Measurements from ENCODE around the gene C19orf85. TPM values are rescaled to one million over a fixed set of nuclear protein-coding genes. Genes with fewer than 3 reads are reported as not detected.

Gene C19orf85
- total and polyA plus RNA-seq, 2 experiments from 2014 or later = 1.7 to 3.4 TPM

DNA sequence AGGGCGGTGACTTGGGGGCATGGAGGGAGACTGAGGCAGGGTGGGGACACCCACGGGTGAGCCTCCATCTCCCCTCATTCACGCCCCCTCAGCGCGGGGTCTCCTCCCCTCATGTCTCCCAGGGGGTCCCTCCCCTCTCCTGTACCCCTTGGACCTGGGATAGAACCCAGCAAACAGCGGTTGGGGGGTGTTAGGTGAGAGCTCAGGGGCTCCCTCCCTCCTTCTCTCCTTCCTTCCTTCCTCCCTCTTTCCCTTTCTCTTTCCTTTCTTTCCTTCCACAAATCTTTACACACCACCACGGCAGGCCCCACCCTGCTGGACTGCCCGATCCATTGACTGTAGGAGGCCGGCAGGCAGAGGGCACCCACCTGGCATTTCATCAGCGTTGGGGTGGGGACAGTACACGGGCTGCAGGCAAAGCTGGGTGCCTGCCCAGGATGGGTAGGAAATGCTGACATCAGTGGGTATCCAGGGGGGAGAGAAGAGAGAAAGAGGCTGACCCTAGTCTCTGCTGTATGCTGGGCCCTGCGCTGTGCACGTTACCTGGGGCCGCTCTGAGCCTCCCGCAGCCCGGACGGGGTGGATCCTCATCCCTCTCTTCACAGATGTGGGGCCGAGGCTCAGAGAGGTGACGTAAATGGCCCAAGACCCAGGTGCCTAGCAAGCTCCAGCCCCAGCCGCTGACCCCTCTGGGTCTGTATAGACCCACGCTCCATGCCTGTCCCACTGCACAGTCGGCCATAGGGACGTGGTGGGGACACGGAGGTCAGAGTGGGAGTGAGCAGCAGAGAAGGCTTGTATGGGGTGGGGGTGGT is 27.2 kb upstream of the C19orf85 start (continued):
- TF ChIP-seq, protein P1, sequence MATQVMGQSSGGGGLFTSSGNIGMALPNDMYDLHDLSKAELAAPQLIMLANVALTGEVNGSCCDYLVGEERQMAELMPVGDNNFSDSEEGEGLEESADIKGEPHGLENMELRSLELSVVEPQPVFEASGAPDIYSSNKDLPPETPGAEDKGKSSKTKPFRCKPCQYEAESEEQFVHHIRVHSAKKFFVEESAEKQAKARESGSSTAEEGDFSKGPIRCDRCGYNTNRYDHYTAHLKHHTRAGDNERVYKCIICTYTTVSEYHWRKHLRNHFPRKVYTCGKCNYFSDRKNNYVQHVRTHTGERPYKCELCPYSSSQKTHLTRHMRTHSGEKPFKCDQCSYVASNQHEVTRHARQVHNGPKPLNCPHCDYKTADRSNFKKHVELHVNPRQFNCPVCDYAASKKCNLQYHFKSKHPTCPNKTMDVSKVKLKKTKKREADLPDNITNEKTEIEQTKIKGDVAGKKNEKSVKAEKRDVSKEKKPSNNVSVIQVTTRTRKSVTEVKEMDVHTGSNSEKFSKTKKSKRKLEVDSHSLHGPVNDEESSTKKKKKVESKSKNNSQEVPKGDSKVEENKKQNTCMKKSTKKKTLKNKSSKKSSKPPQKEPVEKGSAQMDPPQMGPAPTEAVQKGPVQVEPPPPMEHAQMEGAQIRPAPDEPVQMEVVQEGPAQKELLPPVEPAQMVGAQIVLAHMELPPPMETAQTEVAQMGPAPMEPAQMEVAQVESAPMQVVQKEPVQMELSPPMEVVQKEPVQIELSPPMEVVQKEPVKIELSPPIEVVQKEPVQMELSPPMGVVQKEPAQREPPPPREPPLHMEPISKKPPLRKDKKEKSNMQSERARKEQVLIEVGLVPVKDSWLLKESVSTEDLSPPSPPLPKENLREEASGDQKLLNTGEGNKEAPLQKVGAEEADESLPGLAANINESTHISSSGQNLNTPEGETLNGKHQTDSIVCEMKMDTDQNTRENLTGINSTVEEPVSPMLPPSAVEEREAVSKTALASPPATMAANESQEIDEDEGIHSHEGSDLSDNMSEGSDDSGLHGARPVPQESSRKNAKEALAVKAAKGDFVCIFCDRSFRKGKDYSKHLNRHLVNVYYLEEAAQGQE (IDR thresholded peaks at IDR 0.05; ENCODE audit: unreplicated experiment) = no peak
- TF ChIP-seq, protein P2, sequence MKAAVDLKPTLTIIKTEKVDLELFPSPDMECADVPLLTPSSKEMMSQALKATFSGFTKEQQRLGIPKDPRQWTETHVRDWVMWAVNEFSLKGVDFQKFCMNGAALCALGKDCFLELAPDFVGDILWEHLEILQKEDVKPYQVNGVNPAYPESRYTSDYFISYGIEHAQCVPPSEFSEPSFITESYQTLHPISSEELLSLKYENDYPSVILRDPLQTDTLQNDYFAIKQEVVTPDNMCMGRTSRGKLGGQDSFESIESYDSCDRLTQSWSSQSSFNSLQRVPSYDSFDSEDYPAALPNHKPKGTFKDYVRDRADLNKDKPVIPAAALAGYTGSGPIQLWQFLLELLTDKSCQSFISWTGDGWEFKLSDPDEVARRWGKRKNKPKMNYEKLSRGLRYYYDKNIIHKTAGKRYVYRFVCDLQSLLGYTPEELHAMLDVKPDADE (IDR thresholded peaks at IDR 0.05) = no peak
- TF ChIP-seq EZH2 (IDR thresholded peaks at IDR 0.05; ENCODE audit: low read depth, unreplicated experiment) (no peak), NANOG (IDR thresholded peaks at IDR 0.05; ENCODE audit: borderline replicate concordance) (no peak), EZH2phosphoT487 (IDR thresholded peaks at IDR 0.05; ENCODE audit: unreplicated experiment) (no peak)

DNA sequence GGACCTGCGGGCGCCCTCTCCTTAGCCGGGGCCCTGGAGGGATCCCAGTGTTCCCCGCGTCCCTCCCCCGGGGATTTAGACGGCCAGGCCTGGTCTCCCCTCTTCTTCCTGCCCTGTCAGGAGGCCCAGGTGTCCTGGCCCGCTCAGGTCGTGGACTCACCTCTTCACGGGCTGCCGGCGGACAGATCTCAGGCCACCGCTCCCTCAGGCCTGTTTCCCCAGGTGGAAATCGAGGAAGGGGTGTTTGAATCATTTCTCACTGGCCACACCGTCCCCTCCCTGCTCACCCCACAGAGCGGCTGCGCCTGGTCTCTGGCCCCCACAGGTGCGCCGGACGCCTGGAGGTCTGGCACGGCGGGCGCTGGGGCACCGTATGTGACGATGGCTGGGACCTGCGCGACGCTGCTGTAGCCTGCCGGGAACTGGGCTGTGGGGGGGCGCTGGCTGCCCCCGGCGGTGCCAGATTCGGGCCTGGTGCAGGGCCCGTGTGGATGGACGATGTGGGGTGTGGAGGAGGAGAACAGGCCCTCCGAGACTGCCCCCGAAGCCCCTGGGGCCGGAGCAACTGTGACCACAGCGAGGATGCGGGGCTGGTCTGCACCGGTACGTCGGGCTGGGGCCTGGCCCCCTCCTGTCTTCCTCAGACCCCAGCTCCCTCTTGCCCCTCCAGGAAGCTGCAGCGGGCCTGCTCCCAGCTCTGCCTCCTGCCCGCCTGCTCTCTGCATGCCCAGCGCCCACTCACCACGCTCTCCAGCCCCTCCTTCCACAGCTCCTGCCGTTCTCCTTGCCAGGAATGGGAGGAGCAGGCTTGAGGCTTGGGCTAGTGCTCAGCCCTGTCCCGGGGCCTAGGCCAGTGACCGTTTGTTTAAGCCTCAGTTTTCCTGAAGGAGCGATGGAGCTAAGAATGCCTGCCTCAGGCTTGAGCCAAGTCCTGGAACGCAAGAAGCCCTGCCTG is 26.2 kb upstream of the C19orf85 start:
- Histone ChIP-seq H3K27ac (ENCODE audit: low read depth) (no peak overlapping the region), H3K4me3 (no peak overlapping the region), H3K4me1 (ENCODE audit: insufficient read depth) (peaks cover 12% of the 10 kb centered on the region; the same call in 1 of the 2 replicates), H3K9me2 (ENCODE audit: insufficient read depth) (no peaks in the 10 kb centered on the region), H3F3A (replicated peaks; ENCODE audit: low read depth) (peaks cover 10% of the 10 kb centered on the region), H3K27me3 (ENCODE audit: insufficient read depth) (no peaks in the 10 kb centered on the region), H3K4me2 (no peak overlapping the region), H3K36me3 (ENCODE audit: insufficient read depth) (no peaks in the 10 kb centered on the region), H2AFZ (no peak overlapping the region), H3K79me2 (replicated peaks; ENCODE audit: insufficient read depth) (no peaks in the 10 kb centered on the region), H4K20me1 (replicated peaks; ENCODE audit: insufficient read depth) (no peaks in the 10 kb centered on the region)
- Mint-ChIP-seq H3K27ac (no peak overlapping the region), H3K36me3 (ENCODE audit: low read depth) (no peaks in the 10 kb centered on the region; the same call in 2 of the 3 replicates), H3K4me3 (no peak overlapping the region), H3K4me1 (peaks cover 28% of the 10 kb centered on the region), H3K27me3 (ENCODE audit: insufficient read depth, low read depth, poor library complexity) (peaks cover 12% of the 10 kb centered on the region), H3K9me3 (no peaks in the 10 kb centered on the region; the same call in 2 of the 3 replicates)
- no peak for ATAC-seq
- no peak for DNase-seq (ENCODE audit: low spot score)
- TF ChIP-seq NANOG (IDR thresholded peaks at IDR 0.05; ENCODE audit: borderline replicate concordance) (no peak), ZNF331 (CRISPR knock-in tag; IDR thresholded peaks at IDR 0.05; ENCODE audit: low read depth) (no peak), CREB1 (CRISPR knock-in tag; IDR thresholded peaks at IDR 0.05; ENCODE audit: low read depth) (no peak), STAT1 (IDR thresholded peaks at IDR 0.05; ENCODE audit: unreplicated experiment) (no peak), POLR2AphosphoS5 (IDR thresholded peaks at IDR 0.05; ENCODE audit: low read depth) (no peak), EZH2phosphoT487 (IDR thresholded peaks at IDR 0.05; ENCODE audit: unreplicated experiment) (no peak), EZH2 (IDR thresholded peaks at IDR 0.05; ENCODE audit: low read depth, unreplicated experiment) (no peak), JUNB (IDR thresholded peaks at IDR 0.05; ENCODE audit: unreplicated experiment) (no peak), ZNF114 (CRISPR knock-in tag; IDR thresholded peaks at IDR 0.05) (no peak)
- TF ChIP-seq, protein P1 (IDR thresholded peaks at IDR 0.05; ENCODE audit: unreplicated experiment) = no peak
- TF ChIP-seq, protein P3, sequence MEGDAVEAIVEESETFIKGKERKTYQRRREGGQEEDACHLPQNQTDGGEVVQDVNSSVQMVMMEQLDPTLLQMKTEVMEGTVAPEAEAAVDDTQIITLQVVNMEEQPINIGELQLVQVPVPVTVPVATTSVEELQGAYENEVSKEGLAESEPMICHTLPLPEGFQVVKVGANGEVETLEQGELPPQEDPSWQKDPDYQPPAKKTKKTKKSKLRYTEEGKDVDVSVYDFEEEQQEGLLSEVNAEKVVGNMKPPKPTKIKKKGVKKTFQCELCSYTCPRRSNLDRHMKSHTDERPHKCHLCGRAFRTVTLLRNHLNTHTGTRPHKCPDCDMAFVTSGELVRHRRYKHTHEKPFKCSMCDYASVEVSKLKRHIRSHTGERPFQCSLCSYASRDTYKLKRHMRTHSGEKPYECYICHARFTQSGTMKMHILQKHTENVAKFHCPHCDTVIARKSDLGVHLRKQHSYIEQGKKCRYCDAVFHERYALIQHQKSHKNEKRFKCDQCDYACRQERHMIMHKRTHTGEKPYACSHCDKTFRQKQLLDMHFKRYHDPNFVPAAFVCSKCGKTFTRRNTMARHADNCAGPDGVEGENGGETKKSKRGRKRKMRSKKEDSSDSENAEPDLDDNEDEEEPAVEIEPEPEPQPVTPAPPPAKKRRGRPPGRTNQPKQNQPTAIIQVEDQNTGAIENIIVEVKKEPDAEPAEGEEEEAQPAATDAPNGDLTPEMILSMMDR (conservative IDR thresholded peaks at IDR 0.05; ENCODE audit: low read depth in 2 of 2) = no peak
- TF ChIP-seq, protein P2 (IDR thresholded peaks at IDR 0.05) = no peak
